ENCODE data around the gene KXD1.

DNA sequence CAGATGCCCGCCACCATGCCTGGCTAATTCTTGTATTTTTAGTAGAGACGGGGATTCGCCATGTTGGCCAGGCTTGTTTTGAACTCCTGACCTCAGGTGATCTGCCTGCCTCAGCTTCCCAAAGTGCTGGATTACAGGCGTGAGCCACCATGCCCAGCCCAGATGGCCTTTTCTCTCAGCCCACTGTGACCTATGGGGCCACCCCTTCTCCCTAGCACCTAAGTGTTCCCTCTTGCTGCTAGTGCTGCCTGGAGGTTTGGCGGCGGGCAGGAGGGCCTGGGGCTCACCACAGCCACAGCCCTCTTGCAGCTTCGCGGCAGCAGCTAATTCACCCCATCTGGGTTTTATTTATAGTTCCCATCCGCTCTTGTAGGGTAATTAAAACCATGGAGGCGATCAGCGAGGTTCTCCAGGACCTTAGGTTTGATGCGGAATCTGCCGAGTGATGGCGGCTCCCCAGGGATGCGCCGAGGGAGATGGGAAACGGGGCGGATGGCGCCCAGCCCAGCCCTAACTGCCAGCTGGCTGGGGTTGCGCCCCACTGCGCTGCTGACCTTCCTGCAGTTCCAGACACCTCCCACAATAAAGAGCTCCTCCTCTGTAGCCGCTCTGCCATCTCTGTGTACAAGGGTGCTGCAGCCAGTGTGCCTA is 34.2 kb downstream of the KXD1 start:
- TF ChIP-seq POLR2A (IDR thresholded peaks at IDR 0.05; ENCODE audit: low read length), result no peak
- TF ChIP-seq GATA1 (IDR thresholded peaks at IDR 0.05; ENCODE audit: low read depth, low read length), result no peak
